Kidney (tissue), 14 donors: Measurements from ENCODE around the gene C11orf24. TPM values are rescaled to one million over a fixed set of nuclear protein-coding genes. Genes with fewer than 3 reads are reported as not detected.

Source experiments
- DNase-seq, 5 donors: peaks; one replicate each; pipeline ENCODE4 v3.0.0-alpha.2; 2013 to 2020
- FAIRE-seq: peaks from 2 replicates; lab custom pipeline; 2012; peaks lifted over from hg19 to GRCh38; lab: Jason Lieb, UNC
- H3K27ac ChIP-seq, 2 donors: one replicate each; pipeline ENCODE4 v1.7.0; 2013; ENCODE audit warnings: low read depth in 2 of 2, low read length in 2 of 2, inconsistent platforms in 1 of 2
- H3K27me3 ChIP-seq: one replicate; pipeline ENCODE4 v1.7.1; 2013; ENCODE audit warnings: low read length, inconsistent platforms; ENCODE audit not compliant: control insufficient read depth, insufficient read depth
- H3K36me3 ChIP-seq, 3 donors: one replicate each; pipeline versions ENCODE4 v1.7.0 to v1.7.1; 2013; ENCODE audit warnings: low read length in 3 of 3, control low read depth in 1 of 3, inconsistent platforms in 1 of 3; ENCODE audit not compliant: insufficient read depth in 3 of 3, control insufficient read depth in 2 of 3
- H3K4me1 ChIP-seq, 3 donors: one replicate each; pipeline versions ENCODE4 v1.7.0 to v1.7.1; 2013; ENCODE audit warnings: low read length in 3 of 3, inconsistent platforms in 1 of 3, low read depth in 1 of 3; ENCODE audit not compliant: control insufficient read depth in 2 of 3, insufficient read depth in 2 of 3
- H3K4me3 ChIP-seq, 3 donors: one replicate each; pipeline versions ENCODE4 v1.7.0 to v1.8.1; 2013; ENCODE audit warnings: low read length in 3 of 3, control low read depth in 1 of 3, inconsistent platforms in 1 of 3
- H3K9ac ChIP-seq, 3 donors: one replicate each; pipeline versions ENCODE4 v1.7.0 to v1.7.1; 2013; ENCODE audit warnings: low read length in 3 of 3, control low read depth in 1 of 3, inconsistent platforms in 1 of 3
- H3K9me3 ChIP-seq, 3 donors: one replicate each; pipeline versions ENCODE4 v1.7.0 to v1.7.1; 2013; ENCODE audit warnings: low read length in 3 of 3, control low read depth in 1 of 3, inconsistent platforms in 1 of 3; ENCODE audit not compliant: control insufficient read depth in 2 of 3, insufficient read depth in 1 of 3
- intact Hi-C: fragments of 100-400 bp; cut with DNase I; formaldehyde crosslinking; loops from one replicate; pipeline ENCODE4 v1.11.1; 2022
- polyA plus RNA-seq: library from polyadenylated mRNA; stranded (reverse); fragments of 350-450 nt; fragmentation: Illumina TruSeq; extraction: RNeasy Lipid Tissue Mini Kit (QIAGEN cat#74804); gene quantifications from one replicate; pipeline ENCODE4 v1.2.3, GENCODE V29; 2014; ENCODE audit warnings: low read depth, low replicate concordance; ENCODE audit not compliant: insufficient read depth
- total RNA-seq: library from RNA; stranded (reverse); fragmentation: NEBNext Ultra II Directional; extraction: Animal tissue kit (Norgen Biotek cat#: 25700); gene quantifications from one replicate; pipeline ENCODE4 v1.2.1, GENCODE V29; 2021
- TF ChIP-seq, protein P1 (sequence below): IDR thresholded peaks from 3 replicates; pipeline ENCODE4 v1.5.1; 2012; ENCODE audit warnings: mild to moderate bottlenecking, moderate library complexity, borderline replicate concordance; ENCODE audit not compliant: insufficient read depth; ENCODE audit errors: extremely low read depth
- donor health status: control.
- donor health status: control.
- donor health status: control.
- donor health status: control.
- donor health status: control.
- donor health status: DM: yes; HTN: yes; CAD: no.
- donor health status: Normal renal cell carcinoma (clear cell type).

Gene C11orf24
- total and polyA plus RNA-seq, 2 donors from 2014 or later, result 18.6 to 31.7 TPM

DNA sequence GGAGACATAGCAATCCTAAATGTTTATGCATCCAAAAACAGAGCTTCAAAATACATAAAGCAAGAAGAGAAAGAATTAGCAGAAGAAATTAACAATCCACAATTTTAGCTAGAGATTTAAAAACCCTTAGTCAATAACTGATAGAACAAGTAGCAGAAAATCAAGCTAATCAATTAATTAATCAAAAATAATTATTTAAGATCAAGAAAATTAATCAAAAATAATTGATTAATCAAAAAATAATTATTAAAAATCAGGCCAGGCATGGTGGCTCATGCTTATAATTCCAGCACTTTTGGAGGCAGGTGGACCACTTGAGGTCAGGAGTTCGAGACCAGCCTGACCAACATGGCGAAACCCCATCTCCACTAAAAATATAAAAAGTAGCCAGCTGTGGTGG is 29.2 kb downstream of the C11orf24 start:
- DNase-seq (no peak), FAIRE-seq (no peak)
- Histone ChIP-seq H3K4me1 (no peaks in the 10 kb centered on the region), H3K4me3 (no peak overlapping the region), H3K27me3 (no peaks in the 10 kb centered on the region), H3K36me3 (no peaks in the 10 kb centered on the region), H3K9ac (no peak overlapping the region), H3K27ac (no peak overlapping the region), H3K9me3 (no peaks in the 10 kb centered on the region)
- TF ChIP-seq, protein P1, sequence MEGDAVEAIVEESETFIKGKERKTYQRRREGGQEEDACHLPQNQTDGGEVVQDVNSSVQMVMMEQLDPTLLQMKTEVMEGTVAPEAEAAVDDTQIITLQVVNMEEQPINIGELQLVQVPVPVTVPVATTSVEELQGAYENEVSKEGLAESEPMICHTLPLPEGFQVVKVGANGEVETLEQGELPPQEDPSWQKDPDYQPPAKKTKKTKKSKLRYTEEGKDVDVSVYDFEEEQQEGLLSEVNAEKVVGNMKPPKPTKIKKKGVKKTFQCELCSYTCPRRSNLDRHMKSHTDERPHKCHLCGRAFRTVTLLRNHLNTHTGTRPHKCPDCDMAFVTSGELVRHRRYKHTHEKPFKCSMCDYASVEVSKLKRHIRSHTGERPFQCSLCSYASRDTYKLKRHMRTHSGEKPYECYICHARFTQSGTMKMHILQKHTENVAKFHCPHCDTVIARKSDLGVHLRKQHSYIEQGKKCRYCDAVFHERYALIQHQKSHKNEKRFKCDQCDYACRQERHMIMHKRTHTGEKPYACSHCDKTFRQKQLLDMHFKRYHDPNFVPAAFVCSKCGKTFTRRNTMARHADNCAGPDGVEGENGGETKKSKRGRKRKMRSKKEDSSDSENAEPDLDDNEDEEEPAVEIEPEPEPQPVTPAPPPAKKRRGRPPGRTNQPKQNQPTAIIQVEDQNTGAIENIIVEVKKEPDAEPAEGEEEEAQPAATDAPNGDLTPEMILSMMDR, result no peak
- intact Hi-C loops, result no loop called here

DNA sequence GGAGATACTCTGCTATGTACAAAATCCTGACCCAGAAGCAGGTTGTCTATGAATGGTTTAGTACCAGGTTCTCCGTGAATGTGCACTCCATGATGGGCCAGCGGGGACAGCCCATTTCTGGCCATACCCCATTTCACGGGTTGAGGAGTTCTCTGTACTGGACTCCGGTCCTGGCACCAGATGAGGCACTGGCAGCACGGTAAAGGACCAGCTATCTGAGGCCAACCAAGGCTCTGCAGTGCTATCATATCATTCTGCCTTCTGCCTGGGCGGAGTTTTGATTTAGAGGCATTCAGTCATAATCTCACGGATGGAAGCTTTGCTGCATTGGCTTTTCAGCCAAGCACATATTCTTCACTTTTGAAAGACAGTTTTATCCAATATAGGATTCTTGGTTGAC is 40.2 kb downstream of the C11orf24 start:
- Histone ChIP-seq H3K36me3 (no peaks in the 10 kb centered on the region), H3K27me3 (no peaks in the 10 kb centered on the region), H3K9ac (no peak overlapping the region), H3K4me3 (no peak overlapping the region), H3K27ac (no peak overlapping the region), H3K4me1 (no peaks in the 10 kb centered on the region), H3K9me3 (peaks cover 0 to 8% (median 2%) of the 10 kb centered on the region in 3 donors)
- TF ChIP-seq, protein P1, result no peak
- DNase-seq (no peak), FAIRE-seq (no peak)
- intact Hi-C loops, result no loop called here

DNA sequence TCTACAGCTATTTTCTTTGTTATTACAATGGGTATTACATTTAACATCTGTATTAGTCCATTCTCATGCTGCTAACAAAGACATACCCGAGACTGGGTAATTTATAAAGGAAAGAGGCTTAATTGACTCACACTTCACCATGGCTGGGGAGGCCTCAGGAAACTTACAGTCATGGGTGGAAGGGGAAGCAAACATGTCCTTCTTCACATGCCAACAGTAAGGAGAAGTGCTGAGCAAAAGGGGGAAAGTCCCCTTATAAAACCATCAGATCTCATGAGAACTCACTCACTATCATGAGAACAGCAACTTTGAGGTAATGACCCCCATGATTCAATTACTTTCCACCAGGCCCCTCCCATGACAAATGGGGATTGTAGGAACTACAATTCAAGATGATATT is 42.2 kb downstream of the C11orf24 start:
- intact Hi-C loops, result no loop called here
- no peak overlapping the region for H3K9ac ChIP-seq
- no peak overlapping the region for H3K27ac ChIP-seq
- no peak for DNase-seq
- no peaks in the 10 kb centered on the region for H3K4me1 ChIP-seq
- peaks cover 0 to 8% (median 2%) of the 10 kb centered on the region in 3 donors for H3K9me3 ChIP-seq
- TF ChIP-seq, protein P1, result no peak
- H3K36me3 ChIP-seq, result no peaks in the 10 kb centered on the region
- no peak overlapping the region for H3K4me3 ChIP-seq
- FAIRE-seq, result no peak
- H3K27me3 ChIP-seq, result no peaks in the 10 kb centered on the region

DNA sequence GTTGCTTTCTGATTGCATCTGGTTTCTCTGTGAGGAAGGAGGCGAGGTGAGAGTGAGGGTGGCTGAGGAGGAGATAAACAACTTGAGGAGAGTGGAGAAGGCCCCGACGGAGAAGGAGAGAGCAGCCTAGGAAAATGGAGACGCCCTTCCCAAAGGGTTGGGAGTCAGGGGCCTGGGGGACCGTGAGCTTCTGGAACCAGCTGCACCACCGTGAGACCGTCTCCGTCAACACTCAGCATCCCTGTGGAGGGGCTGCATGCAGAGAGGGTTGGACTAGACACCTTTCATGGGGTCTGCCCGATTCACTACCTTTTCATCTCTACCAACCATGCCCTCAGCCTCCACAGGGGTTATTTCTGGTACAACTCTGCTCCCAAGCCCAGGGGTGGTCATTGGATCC is 45.4 kb downstream of the C11orf24 start:
- H3K4me1 ChIP-seq, result no peaks in the 10 kb centered on the region
- DNase-seq, result no peak
- no peak overlapping the region for H3K27ac ChIP-seq
- no peak overlapping the region for H3K9ac ChIP-seq
- no peaks in the 10 kb centered on the region for H3K27me3 ChIP-seq
- H3K36me3 ChIP-seq, result no peaks in the 10 kb centered on the region
- peaks cover 0 to 8% (median 2%) of the 10 kb centered on the region in 3 donors for H3K9me3 ChIP-seq
- intact Hi-C loops, result no loop called here
- no peak for FAIRE-seq
- no peak overlapping the region for H3K4me3 ChIP-seq
- TF ChIP-seq, protein P1, result no peak
